Subcutaneous adipose tissue (tissue), 4 donors: Measurements from ENCODE around the gene ACOT7. TPM values are rescaled to one million over a fixed set of nuclear protein-coding genes. Genes with fewer than 3 reads are reported as not detected.

Experiments
- total RNA-seq, 4 donors: library from RNA; depleted of rRNA; stranded (reverse); fragments of >200 nt; gene quantifications; one replicate each; pipeline ENCODE4 v1.1.0, GENCODE V29; 2016
- TF ChIP-seq, protein P1 (sequence below): fragments of 450-650 bp; IDR thresholded peaks from one replicate; pipeline ENCODE4 v1.5.1; 2016; ENCODE audit warnings: low read depth, mild to moderate bottlenecking, control low read depth, antibody characterized with exemption, moderate library complexity

The ACOT7 gene
- total RNA-seq, 4 donors from 2014 or later, result 7.5 to 14.3 (median 9.8) TPM

DNA sequence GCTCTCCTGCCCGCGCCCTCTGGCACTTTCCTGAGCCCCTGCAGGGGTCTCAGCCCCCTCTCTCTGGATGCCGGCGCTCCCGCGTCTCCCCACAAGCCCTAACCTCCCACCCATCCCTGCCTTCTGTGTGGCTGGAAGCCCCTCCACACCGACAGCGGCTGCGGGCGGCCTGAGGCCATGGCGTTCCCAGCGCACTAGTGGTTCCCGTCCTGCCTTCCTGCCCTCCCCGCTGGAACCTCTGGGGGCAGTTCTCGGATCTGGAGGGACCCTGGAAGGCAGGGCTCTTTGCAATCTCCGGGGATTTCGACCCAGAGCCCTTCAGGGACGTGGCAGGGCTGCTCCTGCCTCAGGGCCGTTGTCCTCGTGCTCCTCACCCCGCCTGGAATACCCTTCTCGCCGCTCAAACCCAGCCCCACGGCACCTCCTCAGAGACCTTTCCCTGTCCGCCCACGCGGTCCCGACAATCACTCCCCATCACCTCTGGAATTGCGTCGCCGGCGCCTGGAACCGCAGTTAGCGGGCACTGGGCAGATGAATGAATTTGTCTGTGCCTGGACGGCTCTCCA lies 30.5 kb upstream of the ACOT7 start:
- TF ChIP-seq, protein P1, sequence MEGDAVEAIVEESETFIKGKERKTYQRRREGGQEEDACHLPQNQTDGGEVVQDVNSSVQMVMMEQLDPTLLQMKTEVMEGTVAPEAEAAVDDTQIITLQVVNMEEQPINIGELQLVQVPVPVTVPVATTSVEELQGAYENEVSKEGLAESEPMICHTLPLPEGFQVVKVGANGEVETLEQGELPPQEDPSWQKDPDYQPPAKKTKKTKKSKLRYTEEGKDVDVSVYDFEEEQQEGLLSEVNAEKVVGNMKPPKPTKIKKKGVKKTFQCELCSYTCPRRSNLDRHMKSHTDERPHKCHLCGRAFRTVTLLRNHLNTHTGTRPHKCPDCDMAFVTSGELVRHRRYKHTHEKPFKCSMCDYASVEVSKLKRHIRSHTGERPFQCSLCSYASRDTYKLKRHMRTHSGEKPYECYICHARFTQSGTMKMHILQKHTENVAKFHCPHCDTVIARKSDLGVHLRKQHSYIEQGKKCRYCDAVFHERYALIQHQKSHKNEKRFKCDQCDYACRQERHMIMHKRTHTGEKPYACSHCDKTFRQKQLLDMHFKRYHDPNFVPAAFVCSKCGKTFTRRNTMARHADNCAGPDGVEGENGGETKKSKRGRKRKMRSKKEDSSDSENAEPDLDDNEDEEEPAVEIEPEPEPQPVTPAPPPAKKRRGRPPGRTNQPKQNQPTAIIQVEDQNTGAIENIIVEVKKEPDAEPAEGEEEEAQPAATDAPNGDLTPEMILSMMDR, result no peak

DNA sequence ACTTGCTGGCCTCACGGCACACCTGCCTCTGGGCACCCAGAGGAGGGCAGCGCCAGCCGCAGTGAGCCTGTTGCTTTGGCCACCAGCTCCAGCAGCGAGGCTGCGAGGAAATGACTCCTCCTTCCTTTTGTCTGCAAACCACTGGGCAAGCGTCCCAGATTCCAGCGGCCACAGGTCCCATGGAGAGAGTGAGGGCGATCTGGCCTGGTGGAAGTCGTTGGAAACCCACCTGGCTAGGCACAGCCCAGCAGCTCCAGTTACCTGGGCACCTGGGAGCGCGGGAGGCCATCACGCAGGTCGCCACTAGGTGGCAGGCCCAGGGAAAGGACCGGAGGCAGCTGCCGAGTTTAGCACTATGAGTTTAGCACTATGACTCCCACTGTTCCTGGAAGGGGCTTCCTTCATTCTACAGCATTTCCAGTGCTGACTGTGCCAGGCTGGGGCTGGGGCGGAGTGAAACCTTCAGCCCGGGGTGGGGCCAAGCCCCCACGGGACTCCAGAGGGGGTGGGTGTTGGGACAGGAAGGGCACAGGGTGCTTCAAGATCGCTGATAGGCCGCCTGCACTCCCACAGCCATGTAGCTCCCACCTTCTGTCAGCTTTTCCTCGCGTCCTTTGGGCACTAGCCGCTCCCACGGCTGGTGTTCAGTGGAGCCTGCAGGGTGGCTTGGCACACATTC lies 29.9 kb upstream of the ACOT7 start:
- TF ChIP-seq, protein P1, result no peak

DNA sequence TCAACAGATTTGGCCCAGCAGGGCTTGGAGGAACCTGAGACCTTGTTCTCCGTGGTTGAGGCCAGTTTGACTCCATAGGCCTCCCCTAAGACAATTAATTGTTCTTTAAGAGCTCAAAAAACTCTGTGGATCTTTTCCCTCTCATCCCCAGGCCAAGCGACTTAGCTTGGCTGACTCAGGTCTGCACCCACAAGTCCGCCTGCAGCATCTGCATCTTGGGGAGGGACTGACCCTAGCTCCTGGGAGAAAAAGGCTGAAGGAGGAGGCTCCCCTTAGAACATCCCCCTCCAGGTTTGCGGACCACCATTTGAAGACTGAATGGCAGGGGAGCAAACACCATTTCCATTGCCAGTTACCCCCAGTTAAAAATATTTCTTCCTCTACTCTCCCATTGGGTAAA lies 27.7 kb upstream of the ACOT7 start:
- TF ChIP-seq, protein P1, result no peak

DNA sequence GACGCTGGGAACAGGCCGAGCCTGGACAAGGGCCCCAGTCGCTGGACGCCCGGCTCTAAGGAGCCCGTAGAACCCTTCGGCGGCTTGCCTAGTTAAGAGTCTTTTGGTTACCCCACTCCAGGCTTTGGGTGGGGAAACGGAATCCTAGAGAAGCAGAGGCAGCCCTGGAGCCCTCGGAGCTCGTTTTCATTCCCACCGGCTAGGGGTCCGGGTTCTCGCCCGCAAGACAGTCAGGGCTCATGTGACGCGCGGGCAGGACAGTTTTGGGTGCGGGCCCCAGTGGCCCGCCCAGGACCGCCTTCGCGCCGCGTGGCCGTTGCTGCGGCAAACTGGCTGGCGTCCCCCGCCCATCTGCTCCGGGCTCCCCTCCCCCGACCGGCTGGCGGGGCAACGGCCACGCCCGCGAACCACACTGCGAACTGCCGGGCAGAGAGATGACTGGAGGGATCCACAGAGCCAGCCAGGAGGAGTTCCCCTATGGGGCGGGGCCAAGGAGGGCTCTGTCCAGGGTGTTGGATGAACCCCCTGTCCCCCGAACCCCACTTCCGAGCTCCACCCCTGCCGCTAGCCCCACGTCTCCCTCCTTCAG lies 27.0 kb upstream of the ACOT7 start:
- TF ChIP-seq, protein P1, result no peak

DNA sequence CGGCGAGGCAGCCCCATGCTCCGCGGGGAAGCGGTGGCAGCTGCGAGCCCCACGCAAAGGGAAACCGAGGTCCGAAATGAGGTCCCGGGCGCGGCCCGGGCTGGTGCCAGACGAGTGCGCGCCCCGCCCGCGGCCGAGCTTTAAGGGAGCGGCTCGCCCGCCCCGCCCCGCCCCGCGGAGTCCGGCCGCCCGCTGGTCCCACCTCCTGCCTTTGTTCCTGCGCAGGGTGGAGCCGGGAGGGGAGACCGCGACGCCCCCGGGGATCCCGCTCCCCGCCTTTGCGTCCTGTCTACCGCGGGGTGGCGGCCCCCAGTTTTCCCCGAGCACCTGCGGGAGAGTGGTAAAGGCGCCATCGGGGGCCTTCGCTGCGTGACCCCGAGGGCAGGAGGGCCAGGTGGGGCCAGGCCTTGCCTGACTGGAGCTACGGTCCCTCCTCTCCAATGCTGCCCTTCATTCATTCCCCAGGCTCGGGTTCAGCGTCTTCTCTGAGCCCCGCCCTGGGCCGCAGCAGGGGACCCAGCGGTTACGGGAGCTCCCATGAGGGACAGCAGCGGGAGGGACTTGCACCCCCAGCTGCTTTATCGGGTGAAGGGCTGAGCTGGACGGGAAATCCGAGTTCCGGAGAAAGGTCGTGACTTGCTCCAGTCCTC lies 26.4 kb upstream of the ACOT7 start, which contains the start of gene HES2:
TSS of gene HES2 (minus strand) at position 116 of the 650 bp plus-strand sequence. CDS start at position 17, 99 bp downstream.
- TF ChIP-seq, protein P1, result no peak

DNA sequence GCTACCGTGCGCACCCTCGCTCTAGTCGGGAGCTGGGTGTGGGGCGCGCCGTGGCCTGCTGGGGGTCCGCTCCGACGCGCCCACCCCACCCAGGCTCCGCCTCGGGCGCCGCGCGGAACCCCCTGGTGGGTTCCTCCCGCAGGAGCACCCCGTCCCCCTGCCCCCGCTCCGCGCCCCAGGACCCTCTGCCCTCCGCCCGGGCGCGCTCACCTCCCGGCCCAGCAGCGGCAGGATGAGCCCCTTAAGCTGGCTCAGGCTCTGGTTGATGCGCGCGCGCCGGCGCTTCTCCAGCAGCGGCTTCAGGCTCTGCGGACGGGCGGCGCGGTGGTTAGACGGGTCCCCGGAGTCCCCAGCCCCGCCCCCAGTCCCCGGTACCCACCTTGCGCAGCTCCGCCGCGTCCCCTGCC lies 25.8 kb upstream of the ACOT7 start:
- TF ChIP-seq, protein P1, result no peak

DNA sequence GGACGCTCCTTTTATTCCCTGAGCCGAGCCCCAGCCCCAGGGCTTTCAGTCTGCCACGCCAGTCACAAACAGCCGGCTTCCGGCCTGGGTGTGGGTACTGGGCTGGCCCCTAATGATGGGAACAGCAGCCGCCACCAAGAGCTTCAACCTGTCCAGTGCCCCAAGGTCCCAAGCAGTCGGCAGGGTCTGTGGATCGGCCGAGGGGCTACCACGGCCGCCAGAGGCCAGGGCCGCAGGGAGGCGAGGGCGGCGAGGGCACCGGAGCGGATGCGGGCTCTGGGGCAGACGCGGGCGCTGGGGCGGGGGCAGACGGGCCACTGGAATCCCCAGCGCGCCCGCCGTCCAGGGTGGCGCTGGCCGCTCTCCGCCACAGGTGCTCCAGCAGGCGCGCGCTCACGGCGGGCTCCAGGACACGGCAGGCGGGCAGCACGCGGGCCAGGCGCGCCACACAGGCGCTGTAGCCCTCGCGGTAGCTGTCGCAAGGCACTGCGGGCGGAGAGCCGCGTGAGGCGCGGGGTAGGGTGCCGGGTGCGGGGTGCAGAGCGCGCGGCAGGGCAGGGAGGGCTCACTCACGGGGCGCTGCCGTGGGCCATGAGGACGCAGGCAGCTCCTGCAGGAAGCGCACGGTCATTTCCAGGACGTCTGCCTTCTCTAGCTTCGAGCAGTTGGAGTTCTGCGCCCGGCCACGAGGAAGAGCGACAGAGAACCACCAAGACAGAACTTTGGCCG lies 25.3 kb upstream of the ACOT7 start:
- TF ChIP-seq, protein P1, result no peak
